Neural progenitor cell (in vitro differentiated cells): Measurements from ENCODE around the gene CDC5L.

ENCODE experiments used
- EZH2 ChIP-seq: fragments of 200-600 bp; sonication (generic); IDR thresholded peaks from 2 replicates; pipeline ENCODE4 v1.6.1; 2017; ENCODE audit warnings: antibody characterized with exemption, mild to moderate bottlenecking, moderate library complexity
- TF ChIP-seq, protein P1 (sequence below): fragments of 200-600 bp; sonication (generic); IDR thresholded peaks from 2 replicates; pipeline ENCODE4 v1.5.1; 2017; ENCODE audit warnings: antibody characterized with exemption, mild to moderate bottlenecking

DNA sequence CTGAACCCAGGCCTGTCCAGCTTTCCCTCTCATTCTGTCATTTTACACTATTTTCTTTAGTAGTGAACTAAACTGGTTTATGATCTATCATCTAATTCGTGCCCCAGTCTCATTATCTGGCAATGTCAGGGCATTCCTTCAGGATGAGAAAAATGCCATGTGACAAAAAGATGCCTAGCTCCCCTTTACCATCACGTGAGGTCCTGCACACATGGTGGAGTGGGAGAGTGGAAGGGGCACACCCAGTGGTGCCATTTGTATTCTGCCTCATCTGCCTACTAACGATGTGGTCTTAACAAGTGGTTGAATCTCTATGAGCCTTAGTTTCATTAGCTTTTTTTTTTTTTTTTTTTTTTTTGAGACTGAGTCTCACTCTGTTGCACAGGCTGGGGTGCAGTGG, 41.2 kb downstream of the CDC5L start:
- TF ChIP-seq EZH2: no peak
- TF ChIP-seq, protein P1, sequence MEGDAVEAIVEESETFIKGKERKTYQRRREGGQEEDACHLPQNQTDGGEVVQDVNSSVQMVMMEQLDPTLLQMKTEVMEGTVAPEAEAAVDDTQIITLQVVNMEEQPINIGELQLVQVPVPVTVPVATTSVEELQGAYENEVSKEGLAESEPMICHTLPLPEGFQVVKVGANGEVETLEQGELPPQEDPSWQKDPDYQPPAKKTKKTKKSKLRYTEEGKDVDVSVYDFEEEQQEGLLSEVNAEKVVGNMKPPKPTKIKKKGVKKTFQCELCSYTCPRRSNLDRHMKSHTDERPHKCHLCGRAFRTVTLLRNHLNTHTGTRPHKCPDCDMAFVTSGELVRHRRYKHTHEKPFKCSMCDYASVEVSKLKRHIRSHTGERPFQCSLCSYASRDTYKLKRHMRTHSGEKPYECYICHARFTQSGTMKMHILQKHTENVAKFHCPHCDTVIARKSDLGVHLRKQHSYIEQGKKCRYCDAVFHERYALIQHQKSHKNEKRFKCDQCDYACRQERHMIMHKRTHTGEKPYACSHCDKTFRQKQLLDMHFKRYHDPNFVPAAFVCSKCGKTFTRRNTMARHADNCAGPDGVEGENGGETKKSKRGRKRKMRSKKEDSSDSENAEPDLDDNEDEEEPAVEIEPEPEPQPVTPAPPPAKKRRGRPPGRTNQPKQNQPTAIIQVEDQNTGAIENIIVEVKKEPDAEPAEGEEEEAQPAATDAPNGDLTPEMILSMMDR: no peak
